ENCODE results near the gene HTRA3.

- TF ChIP-seq CTCF (conservative IDR thresholded peaks at IDR 0.05) = no peak
- no peak for TF ChIP-seq ZFX (IDR thresholded peaks at IDR 0.05)
Observed at GRCh38 chr4:8328866-8329559, 59.5 kb downstream of the HTRA3 start.
